RPMI7951 (cell line): ENCODE data around the gene FSD2. TPM values are rescaled to one million over a fixed set of nuclear protein-coding genes. Genes with fewer than 3 reads are reported as not detected.
A peak's percentile ranks its signal among the peaks of the same experiment; 100 is the strongest.
"Not testable (repeated sequence)": the region's sequence is repeated elsewhere in the genome, so short reads cannot be mapped to it uniquely, and the experiment has no call there.

Experiments used
- DNase-seq: peaks from one replicate; pipeline ENCODE4 v3.0.0-alpha.2; 2012; ENCODE audit warnings: low read depth
- total RNA-seq: library from RNA; depleted of rRNA; stranded (reverse); fragments of >200 nt; shearing (Covaris generic); gene quantifications from 2 replicates; pipeline ENCODE4 v1.2.3, GENCODE V29; 2014

FSD2 gene
- total RNA-seq, 1 experiment from 2014 or later, result not detected

DNA sequence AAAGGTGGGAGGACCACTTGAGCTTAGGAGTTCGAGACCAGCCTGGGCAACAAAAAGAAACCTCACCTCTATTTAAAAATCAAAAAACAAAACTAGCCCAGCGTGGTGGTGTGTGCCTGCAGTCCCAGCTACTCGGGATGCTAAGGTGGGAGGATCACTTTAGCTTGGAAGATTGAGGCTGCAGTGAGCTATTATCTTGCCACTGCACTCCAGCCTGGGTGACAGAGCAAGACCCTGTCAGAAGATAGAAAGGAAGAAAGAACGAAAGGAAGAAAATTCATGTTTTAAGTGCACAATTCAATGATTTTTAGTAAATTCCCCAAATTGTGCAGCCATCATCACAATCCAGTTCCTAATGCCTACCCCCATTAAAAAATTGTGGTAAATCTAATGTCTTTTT lies 7.8 kb downstream of the FSD2 start:
- no peak for DNase-seq

DNA sequence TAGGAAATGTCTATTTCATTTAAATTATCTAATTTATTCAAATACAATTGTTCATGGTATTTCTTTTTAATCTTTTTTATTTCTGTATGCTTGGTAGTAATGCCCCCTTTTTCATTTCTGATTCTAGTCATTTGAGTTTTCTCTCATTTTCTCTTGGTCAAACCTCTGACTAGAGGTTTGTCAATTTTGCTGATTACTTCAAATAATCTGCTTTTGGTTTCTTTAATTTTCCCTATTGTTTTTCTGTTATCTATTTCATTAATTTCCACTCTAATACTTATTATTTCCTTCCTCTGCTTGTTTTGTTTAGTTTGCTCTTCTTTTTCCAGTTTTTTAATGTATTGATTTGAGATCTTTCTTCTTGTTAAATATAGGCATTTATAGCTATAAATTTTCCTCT lies 12.1 kb downstream of the FSD2 start:
- no peak for DNase-seq

DNA sequence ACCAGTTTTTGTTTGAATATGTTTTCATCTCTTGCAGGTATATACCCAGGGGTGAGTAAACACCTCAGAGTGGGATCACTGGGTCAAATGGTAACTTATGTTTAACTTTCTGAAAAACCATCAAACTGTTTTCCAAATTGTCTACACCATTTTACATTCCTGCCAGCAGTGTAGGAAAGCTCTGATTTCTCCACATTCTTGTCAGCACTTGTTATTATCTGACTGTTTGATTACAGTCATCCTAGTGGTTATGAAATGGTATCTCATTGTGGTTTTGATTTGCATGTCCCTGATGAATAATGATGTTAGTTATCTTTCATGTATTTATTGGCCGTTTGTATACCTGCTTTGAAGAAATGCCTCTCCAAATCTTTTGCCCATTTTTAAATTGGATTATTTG lies 13.8 kb downstream of the FSD2 start:
- no peak for DNase-seq

DNA sequence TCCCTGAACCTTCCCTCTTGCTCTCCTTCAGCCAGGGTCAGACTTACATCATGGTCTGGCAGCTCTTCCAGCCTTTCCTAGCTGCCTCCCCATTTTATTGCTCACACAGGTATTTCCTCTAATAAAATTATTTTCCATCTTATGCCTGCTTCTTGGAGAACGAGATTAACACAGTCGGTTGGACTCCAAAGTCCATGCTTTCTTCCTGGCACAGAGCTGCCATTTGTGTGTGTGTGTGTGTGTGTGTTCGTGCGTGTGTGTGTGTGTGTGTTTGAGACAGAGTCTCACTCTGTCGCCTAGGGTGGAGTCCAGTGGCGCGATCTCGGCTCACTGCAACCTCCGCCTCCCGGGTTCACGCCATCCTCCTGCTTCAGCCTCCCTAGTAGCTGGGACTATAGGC lies 15.5 kb downstream of the FSD2 start:
- DNase-seq, result no peak

DNA sequence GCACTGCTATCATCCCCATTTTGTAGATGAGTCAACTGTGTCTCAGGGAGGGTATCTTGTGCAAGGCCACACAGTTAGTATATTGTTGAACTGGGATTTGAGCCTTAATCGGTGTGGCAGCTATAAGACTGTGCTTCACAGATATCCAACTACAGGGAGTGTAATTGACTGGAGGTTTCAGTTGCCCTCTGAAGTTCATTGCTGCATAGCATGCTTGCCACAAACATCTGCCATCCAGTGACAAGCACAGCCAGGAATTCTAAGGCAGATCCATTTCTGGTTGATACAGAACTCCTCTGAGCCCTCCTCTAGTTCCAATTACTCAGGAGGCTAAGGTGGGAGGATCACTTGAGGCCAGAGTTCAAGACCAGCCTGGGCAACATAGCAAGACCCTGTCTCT lies 16.4 kb downstream of the FSD2 start:
- DNase-seq, result peak; percentile 19

DNA sequence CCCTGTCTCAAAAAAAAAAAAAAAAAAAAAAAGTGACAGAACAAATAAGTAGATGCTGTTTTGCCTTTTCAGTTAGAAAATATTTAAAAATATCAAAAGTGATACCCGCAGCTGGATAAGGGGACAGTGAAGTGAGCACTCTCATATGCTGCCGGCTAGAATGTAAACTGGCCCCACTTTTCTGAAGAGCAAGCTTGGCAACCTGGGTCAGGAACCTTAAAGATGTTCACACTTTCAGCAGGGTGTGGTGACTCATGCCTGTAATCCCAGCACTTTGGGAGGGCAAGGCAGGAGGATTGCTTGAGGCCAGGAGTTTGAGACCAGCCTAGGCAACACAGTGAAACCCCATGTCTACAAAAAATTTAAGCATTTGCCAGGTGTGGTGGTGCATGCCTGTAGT lies 17.4 kb downstream of the FSD2 start:
- DNase-seq, result no peak

DNA sequence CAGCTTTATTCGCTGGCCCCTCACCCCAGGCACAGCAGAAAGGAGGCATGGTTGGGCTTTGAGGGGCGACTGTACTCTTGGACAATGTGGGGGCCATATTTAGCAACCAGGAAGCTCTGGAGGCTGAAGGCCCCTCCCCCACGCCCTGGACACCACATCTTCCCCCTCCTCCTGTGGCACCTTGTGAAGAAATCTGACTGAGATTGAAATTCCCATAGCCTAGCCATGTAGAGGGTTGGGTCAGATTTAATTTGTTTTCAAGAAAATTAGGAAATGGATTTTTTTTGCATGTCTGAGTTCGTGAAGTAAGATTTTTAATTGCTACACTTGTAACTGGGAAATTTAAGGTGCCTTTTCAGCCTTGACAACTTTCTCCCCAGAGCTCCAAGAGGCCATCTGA lies 24.5 kb downstream of the FSD2 start:
- DNase-seq, result no peak

DNA sequence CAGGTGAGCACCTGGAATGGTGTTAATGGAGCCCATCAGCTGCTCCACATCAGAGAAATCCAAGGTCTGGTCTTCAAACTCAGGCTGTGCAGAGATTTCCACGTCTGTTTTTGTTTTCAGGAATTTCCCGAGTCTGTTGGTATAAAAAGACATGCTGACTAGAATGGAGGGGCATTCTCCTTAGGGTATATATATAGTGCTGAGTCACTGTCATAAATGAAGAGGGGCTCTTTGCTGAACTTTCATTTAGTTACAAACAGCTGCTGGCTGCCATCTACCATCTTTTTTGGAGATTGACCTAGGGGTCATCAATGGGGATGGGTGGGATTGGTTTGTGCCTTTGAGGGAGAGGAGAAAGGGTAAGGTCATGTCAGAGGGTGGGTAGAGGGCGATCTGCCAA lies 27.1 kb downstream of the FSD2 start:
- DNase-seq, result no peak

DNA sequence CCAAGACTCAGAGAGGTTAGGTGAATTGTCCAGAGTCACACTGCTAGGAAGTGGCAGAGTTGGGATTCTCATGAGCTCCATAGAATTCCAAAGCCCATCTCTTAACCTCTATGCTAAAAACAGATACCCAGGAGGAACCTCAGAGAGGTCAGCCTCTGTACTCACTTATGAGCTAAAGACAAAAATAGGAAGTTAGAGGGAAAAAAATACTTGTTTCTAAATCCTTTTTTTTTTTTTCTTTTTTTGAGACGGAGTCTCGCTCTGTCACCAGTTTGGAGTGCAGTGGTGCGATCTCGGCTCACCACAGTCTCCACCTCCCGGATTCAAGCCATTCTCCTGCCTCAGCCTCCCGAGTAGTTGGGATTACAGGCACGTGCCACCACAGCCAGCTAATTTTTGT lies 31.4 kb downstream of the FSD2 start:
- DNase-seq, result no peak

DNA sequence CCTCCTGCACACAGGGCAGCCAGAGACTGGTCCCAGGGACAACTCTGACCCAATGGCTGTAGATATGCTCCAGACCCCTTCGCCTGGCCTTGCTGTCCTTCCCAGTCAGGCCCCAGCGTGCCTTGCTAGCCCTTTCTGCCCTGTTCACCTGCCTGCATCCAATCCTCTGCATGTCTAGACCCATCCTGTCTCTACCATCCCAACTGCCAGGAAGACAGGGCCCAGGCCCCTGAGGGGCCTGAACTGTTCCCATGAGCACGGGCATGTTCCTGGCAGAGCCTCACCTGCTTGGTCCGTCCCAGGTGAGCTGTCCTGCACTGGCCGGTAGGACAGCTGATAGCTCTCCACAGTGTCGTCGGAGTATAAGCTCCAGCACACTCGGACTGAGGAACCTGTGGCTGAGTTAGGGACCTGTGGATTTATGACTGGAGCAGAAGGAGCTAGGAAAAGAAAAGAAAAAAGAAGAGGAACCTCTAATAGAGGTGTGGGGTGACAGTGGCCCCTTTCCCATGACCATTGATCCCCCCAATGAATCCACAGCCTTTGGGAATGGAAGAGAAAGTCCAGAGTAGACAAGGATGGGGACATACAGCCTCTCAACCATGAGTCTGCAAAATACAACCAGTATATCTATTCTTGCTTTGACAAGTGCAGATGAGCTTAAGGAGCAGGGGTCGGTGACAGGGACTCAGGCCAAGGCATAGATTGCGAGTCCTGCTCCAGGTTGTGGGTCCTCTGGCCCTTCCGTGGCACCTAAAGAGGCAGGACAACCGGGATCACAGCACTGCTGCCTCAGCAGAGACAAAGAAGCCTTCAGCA lies 33.9 kb downstream of the FSD2 start:
- DNase-seq, result no peak

DNA sequence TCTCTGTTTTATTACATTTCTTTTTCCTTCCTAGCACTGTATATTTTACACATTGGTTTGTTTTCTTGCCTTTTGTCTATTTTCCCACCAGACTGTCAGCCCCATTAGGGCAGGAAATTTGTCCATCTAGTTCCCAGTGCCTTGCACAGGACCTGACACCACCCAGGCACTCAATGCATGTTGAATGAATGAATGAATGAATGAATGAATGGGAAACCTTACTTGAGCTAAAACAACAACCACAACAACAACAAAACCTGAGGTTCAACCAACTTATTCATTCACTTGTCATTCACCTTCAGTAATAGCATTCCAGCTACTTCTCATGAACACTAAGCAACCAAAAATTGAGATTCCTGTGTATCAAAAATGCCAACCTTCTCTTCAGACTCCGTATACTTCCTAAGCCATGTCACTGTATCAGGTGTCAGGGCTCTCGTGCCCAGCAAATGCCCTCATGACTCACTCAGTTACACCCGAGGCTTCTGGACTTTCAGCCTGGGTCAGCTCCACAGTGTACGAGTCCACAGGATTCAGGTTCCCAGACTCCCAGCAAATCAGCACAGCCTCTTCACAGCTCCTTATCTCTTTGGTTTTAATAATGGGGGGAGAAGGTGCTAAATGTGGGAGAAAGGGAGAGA lies 37.3 kb downstream of the FSD2 start:
- DNase-seq, result peak; percentile 33

DNA sequence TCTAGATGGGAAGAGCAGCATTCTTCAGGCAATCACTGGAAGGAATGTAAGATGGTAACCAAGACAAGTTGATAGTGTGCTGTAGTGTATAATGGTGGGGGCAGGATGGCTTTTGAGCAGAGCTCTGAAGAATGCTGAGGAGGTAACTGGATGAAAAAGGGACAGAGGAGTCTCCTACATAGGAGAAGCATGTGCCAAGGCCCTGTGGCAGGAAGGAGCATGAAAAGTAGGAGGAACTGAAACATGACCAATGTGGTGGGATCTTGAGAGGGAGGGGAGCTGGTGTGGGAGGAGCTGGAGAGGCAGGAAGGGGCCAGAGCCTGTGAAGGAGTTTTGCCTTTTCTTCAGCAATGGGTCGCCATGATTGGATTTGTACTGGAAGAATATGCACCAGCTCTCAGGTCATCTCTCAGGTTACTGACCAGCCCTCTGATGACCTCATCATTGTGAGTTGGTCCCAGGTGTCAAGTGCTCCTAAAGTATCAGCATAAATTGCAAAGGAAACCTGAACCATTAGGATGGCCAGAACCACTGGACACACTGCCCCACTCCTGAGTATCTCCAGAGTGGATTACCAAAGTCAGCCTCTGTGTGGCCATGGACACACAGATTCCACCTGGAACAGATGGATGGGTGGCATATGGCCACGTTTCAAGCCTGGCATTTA lies 38.6 kb downstream of the FSD2 start:
- DNase-seq, result no peak

DNA sequence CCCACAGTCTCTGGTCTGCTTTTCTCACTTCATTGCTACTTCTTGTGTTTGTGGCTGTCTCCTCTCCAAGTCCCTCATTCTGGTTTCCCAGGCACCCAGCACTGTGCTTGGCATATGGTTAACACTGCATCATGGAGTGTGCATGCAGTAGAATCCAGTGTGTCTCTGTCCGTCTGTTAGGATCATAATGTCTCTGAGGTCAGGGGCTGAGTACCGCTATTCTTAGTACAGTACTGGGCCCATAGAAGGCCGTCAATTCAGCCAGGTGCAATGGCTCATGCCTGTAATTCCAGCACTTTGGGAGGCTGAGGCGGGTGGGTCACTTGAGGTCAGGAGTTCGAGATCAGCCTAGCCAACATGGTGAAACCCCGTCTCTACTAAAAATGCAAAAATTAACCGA lies 39.7 kb downstream of the FSD2 start:
- DNase-seq, result not testable (repeated sequence)

DNA sequence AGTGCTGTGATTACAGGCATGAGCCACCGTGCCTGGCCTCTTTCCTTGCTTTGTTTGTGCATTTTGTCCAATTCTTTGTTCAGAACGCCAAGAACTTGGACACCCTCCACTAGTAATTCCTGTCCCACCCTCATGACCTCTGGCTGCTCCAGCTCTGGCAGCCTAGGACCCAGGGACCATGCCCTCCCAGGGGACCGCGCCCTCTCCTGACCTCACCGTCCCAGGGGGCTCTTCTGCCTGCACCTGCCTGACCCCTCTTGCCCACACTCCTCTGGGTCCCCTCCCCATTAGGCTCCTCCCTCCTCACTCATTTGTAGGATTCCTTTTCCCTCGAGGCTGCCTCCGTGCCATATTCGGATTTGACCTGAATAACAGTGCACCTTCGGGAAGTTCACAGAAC lies 41.1 kb downstream of the FSD2 start:
- DNase-seq, result no peak

DNA sequence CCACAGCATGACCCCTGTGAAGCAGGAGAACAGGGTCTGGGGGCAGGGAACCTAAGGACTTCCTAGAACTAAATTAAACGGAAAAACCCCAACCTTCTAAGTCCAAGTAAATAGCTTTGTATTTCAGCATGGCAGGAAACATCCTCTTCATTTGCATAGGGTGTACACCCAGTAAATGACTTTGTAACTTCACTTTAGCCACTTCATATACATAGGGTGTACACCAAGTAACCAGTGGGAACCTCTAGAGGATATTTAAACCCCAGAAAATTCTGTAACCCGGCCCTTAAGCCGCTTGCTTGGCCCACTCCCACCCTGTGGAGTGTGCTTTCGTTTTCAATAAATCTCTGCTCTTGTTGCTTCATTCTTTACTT lies 41.8 kb downstream of the FSD2 start:
- no peak for DNase-seq

DNA sequence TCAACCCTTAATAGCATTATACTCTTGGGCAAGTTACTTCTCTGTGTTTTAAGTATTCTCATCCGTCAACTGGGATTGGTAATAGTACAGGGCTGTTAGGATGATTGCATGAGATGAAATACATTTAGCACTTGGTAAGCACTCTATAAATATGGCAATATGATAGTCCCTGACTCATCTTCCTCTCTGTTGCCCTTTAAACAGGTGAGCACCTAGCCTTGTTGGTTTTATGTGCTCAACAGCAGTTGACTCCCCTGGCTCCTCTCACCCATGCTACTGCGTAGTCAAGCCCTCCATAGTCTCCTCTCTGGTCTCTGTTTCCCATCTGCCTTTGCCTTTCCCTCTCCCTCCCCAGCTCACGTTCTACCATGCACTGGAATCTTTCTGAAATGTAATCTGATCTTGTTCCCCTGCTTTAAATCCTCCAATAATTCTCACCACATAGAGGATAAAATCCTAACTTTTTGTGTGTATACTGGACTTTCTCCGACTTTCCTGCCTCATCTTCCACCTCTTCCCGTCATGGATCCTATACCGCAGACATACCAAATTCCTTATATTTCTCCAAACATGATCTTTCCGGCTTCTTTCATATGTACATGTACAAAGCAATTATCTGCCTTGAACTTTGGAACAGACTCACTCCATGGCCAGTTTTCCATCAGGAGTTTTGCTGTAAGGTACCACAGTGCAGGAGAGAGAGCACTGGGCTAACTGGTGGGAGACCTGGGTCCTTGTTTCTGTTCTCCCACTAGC lies 42.3 kb downstream of the FSD2 start:
- no peak for DNase-seq

DNA sequence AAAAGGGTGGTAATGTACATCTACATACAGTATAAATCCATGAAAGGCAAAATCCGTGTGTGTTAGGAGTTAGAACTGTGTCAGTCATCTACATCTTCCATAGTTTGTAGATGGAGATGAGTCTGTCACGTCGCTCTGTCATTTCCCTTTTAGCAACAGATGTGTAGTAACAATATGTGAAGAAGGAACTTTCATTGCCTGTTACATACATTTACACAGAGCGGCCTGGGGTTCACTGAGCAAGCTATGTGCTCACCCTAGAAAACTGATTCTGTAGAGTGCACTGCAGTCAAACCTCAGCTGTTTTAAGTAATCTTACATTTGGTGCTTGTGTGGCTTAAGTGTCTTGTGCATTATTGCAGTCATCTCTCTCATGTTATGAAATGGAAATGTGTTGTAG lies 54.6 kb downstream of the FSD2 start:
- no peak for DNase-seq

DNA sequence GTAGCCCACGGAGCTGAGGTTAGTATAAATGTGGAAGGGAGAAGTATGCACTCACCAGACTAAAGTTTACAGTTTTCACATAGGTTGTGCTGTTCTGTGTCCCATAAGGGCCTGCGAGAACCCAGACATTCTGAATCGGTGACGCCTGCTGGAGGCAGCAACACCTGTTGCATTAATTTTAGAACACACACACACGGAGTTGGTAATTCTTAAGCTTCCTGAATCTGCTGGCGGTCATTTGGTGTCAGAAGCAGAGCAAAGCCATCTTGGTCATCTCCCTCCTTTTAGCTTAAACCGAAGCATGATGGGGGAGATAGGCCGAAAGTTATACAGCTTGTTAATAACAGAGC lies 55.1 kb downstream of the FSD2 start:
- no peak for DNase-seq

DNA sequence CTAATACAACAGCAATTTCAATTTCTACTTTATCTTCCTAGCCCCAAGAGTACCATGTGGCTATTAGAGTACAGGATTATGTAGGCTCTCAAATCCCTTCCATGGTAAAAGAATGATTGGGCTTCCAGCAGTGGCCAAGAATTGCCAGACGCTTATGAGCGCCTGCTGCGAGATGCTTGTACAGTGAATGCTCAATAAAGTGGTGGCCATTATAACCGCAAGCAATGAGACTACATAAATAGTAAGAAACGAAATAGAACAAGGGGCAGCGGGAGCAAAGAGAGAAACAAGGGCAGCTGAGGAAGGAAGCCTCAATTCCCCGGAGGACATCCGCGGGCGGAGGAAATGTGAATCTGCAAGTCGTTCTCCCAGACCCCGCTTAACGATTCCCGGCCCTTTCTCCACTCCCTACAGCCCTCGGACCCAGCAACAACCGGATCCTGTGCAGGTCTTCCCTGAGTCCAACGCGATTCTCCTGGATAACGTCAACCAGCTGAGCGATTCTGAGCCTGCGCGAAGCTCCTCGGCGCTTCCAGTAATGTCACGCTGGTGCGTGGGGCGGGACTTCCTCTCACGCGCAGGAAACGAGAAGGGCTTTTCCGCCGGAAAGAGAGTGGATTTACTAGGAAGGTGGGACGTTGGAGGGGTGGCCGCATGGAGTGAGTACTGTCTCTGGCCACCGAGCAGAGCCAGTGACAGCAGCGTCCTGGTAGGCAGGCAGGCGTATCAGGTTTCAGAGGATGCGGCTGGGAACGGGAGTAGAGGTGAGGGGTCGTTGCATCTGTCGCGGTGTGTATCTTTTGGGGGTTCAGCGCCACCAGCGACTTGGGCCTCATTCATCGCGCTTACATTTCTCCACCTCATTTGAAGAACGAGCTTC lies 55.7 kb downstream of the FSD2 start:
- peak; percentile 94 for DNase-seq

DNA sequence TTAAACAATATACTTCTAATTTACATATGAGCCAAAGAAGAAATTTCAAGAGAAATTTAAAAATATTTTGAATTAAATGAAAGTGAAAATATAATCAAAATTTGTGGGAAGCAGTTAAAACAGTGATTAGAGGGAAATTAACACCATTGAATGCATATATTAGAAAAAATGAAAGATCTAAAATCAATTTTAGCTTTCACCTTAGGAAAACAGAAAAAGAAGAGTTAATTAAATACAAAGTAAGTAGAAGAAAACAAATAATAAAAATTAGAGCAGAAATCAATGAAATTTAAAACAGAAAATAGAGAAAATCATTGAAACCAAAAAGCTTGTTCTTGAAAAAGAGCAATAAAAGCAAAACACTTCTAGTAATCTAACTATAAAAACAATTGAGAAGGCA lies 57.6 kb downstream of the FSD2 start:
- DNase-seq, result no peak

DNA sequence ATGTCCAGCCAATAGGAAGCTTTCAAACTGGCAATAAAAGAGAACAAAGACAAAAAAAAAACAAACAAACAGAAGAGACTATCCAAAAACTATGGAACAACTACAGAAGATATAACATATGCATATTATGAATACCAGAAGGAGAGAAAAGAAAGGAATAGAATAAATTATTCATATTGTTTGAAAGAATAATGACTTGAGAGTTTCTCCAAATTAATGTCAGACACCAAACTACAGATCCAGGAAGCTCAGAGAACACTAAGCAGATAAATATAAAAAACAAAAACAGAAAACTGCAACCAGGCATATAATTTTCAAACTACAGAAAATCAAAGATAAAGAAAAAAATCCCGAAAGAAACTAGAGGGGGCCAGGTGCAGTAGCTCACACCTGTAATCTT lies 62.1 kb downstream of the FSD2 start:
- no peak for DNase-seq

DNA sequence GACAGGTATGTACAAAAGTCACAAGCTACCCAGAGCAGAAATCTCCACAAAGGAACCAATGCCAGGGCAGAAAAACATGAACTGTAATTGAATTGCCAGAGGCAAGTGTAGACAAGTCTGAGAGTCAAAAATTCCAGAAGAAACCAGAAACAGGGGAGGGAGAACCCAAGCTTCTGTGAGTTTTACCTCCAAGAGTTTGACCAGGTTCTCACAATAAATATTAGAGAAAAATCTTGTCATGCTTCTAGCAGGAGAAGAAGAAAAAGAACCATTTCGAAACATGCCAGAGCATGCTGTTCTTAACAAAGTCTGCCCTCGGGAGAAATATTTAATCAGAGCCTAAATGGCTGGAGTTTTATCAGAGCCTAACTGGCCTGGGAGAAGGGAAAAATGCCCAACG lies 63.7 kb downstream of the FSD2 start:
- no peak for DNase-seq
